HG03558 (cell line): ENCODE results near the gene CCDC160.

Source experiments
- ATAC-seq: cut with Tn5 transposase; IDR thresholded peaks from one replicate; pipeline ENCODE4 v1.9.1; 2021; ENCODE audit warnings: moderate number of reproducible peaks; ENCODE audit not compliant: unreplicated experiment; ENCODE audit errors: extremely low read depth

The CCDC160 gene

DNA sequence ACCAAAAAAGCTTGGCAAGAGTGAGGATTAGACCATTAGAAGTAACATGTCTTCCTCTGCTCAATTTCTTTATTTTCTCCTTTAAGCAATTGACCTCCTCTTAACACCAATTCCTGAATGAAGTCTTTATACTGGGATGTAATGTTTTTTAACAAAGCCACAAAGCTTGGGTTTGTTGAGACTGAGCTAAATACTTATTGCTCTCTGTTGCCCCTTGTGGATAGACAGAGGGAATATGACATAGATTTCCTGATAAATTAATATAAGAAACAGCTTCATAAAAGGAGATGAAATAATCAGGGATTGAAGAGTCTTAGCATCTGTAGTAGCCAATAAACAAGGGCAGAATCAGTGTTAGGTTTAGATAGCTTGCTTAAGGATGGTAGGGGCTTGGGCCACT lies 57.6 kb downstream of the CCDC160 start:
- ATAC-seq: no peak
